HUES64 (cell line): Measurements from ENCODE around the gene NDUFS4.
"Not testable (repeated sequence)": the region's sequence is repeated elsewhere in the genome, so short reads cannot be mapped to it uniquely, and the experiment has no call there.

Source experiments
- H3K27ac ChIP-seq: 2 replicates; pipeline ENCODE4 v1.7.0; 2013; ENCODE audit warnings: low read depth, low read length, inconsistent platforms
- H3K27me3 ChIP-seq: 2 replicates; pipeline ENCODE4 v1.6.1; 2013; ENCODE audit warnings: mild to moderate bottlenecking, low read length; ENCODE audit not compliant: insufficient read depth
- H3K36me3 ChIP-seq: 2 replicates; pipeline ENCODE4 v1.6.1; 2013; ENCODE audit warnings: mild to moderate bottlenecking, low read length; ENCODE audit not compliant: insufficient read depth
- H3K4me1 ChIP-seq: 2 replicates; pipeline ENCODE4 v1.6.1; 2013; ENCODE audit warnings: mild to moderate bottlenecking, low read length, moderate library complexity; ENCODE audit not compliant: insufficient read depth
- H3K4me3 ChIP-seq: 2 replicates; pipeline ENCODE4 v1.5.1; 2013; ENCODE audit warnings: mild to moderate bottlenecking, low read length, moderate library complexity
- H3K9ac ChIP-seq: 2 replicates; pipeline ENCODE4 v1.6.1; 2013; ENCODE audit warnings: mild to moderate bottlenecking, low read depth, low read length
- H3K9me3 ChIP-seq: 2 replicates; pipeline ENCODE4 v1.6.1; 2013; ENCODE audit warnings: low read depth, low read length; ENCODE audit not compliant: insufficient read depth
- WGBS: fragments of 150-250, 120-280 bp; methylation state at CpG from one replicate; pipeline ENCODE4 v1.1.7; 2013; ENCODE audit warnings: missing lambda C conversion rate; 5-methylcytosine and 5-hydroxymethylcytosine counted together

NDUFS4 gene

GRCh38 chr5:53603009-53603687 lies 42.7 kb downstream of the NDUFS4 start:
- H3K27ac ChIP-seq: no peak overlapping the region
- H3K36me3 ChIP-seq: peaks cover 44% of the 10 kb centered on the region
- peaks cover 8% of the 10 kb centered on the region; the same call in 1 of the 2 replicates for H3K9me3 ChIP-seq
- no peak overlapping the region for H3K9ac ChIP-seq
- no peaks in the 10 kb centered on the region for H3K4me1 ChIP-seq
- H3K27me3 ChIP-seq: no peaks in the 10 kb centered on the region
- 91% methylated on average over 6 of the region's 6 CpGs for WGBS
- H3K4me3 ChIP-seq: no peak overlapping the region

GRCh38 chr5:53604309-53604708 lies 43.9 kb downstream of the NDUFS4 start:
- WGBS: 90% methylated on average over 2 of the region's 2 CpGs
- H3K9me3 ChIP-seq: 0 out of 2 replicates have a peak, but pooled peaks cover 2% of the 10 kb centered on the region

GRCh38 chr5:53607886-53608285 lies 47.4 kb downstream of the NDUFS4 start:
- Histone ChIP-seq H3K27ac (no peak overlapping the region), H3K27me3 (no peaks in the 10 kb centered on the region), H3K4me3 (no peak overlapping the region), H3K4me1 (peaks cover 19% of the 10 kb centered on the region), H3K36me3 (peaks cover 46% of the 10 kb centered on the region), H3K9ac (no peak overlapping the region), H3K9me3 (no peaks in the 10 kb centered on the region)
- 100% methylated on average over 2 of the region's 2 CpGs for WGBS

More at GRCh38 chr5:53604309-53604708, 43.9 kb downstream of the NDUFS4 start:
- Histone ChIP-seq H3K9ac (no peak overlapping the region), H3K4me1 (no peaks in the 10 kb centered on the region), H3K27ac (no peak overlapping the region), H3K36me3 (peaks cover 46% of the 10 kb centered on the region), H3K4me3 (no peak overlapping the region), H3K27me3 (no peaks in the 10 kb centered on the region)

- not testable (repeated sequence) for H3K9me3 ChIP-seq, H3K4me3 ChIP-seq, H3K27me3 ChIP-seq, H3K27ac ChIP-seq, H3K9ac ChIP-seq
- peaks cover 28% of the 10 kb centered on the region for H3K4me1 ChIP-seq
- WGBS: 100% methylated on average over 4 of the region's 4 CpGs
- peaks cover 38% of the 10 kb centered on the region for H3K36me3 ChIP-seq
Measured at GRCh38 chr5:53608897-53609296, 48.5 kb downstream of the NDUFS4 start.

GRCh38 chr5:53613061-53613460 lies 52.6 kb downstream of the NDUFS4 start:
- no peak overlapping the region for H3K27ac ChIP-seq
- H3K9me3 ChIP-seq: no peaks in the 10 kb centered on the region
- H3K27me3 ChIP-seq: no peaks in the 10 kb centered on the region
- peaks cover 38% of the 10 kb centered on the region for H3K4me1 ChIP-seq
- no peak overlapping the region for H3K9ac ChIP-seq
- WGBS: 77% methylated on average over 2 of the region's 3 CpGs
- peaks cover 6% of the 10 kb centered on the region for H3K36me3 ChIP-seq
- H3K4me3 ChIP-seq: no peak overlapping the region

- no peak overlapping the region for H3K9ac ChIP-seq
- H3K4me3 ChIP-seq: no peak overlapping the region
- H3K27me3 ChIP-seq: no peaks in the 10 kb centered on the region
- peaks cover 38% of the 10 kb centered on the region for H3K4me1 ChIP-seq
- no peaks in the 10 kb centered on the region for H3K9me3 ChIP-seq
- peaks cover 1% of the 10 kb centered on the region; the same call in 1 of the 2 replicates for H3K36me3 ChIP-seq
- no peak overlapping the region for H3K27ac ChIP-seq
Measured at GRCh38 chr5:53613536-53613935, 53.1 kb downstream of the NDUFS4 start.

GRCh38 chr5:53614376-53614885 lies 54.0 kb downstream of the NDUFS4 start:
- H3K9ac ChIP-seq: no peak overlapping the region
- 44% methylated on average over 2 of the region's 2 CpGs for WGBS
- no peak overlapping the region for H3K27ac ChIP-seq
- H3K4me3 ChIP-seq: no peak overlapping the region
- no peaks in the 10 kb centered on the region for H3K27me3 ChIP-seq
- H3K36me3 ChIP-seq: no peaks in the 10 kb centered on the region
- H3K9me3 ChIP-seq: no peaks in the 10 kb centered on the region
- H3K4me1 ChIP-seq: peaks cover 38% of the 10 kb centered on the region

- no peak overlapping the region for H3K9ac ChIP-seq
- no peak overlapping the region for H3K27ac ChIP-seq
- H3K36me3 ChIP-seq: no peaks in the 10 kb centered on the region
- no peaks in the 10 kb centered on the region for H3K27me3 ChIP-seq
- H3K4me1 ChIP-seq: peaks cover 27% of the 10 kb centered on the region
- 90% methylated on average over 3 of the region's 3 CpGs for WGBS
- no peak overlapping the region for H3K4me3 ChIP-seq
- no peaks in the 10 kb centered on the region for H3K9me3 ChIP-seq
Measured at GRCh38 chr5:53616939-53617549, 56.6 kb downstream of the NDUFS4 start.

GRCh38 chr5:53631251-53631650 lies 70.8 kb downstream of the NDUFS4 start:
- 89% methylated on average over 6 of the region's 6 CpGs for WGBS

GRCh38 chr5:53642061-53642460 lies 81.6 kb downstream of the NDUFS4 start:
- no peak overlapping the region; the same call in 1 of the 2 replicates for H3K9ac ChIP-seq
- WGBS: 22% methylated on average over 3 of the region's 3 CpGs
- H3K9me3 ChIP-seq: no peaks in the 10 kb centered on the region
- H3K27ac ChIP-seq: peak overlapping the region; percentile 75; the same call in 1 of the 2 replicates
- no peak overlapping the region for H3K4me3 ChIP-seq
- no peaks in the 10 kb centered on the region for H3K27me3 ChIP-seq
- peaks cover 71% of the 10 kb centered on the region for H3K4me1 ChIP-seq
- peaks cover 5% of the 10 kb centered on the region; the same call in 1 of the 2 replicates for H3K36me3 ChIP-seq

More at GRCh38 chr5:53631251-53631650, 70.8 kb downstream of the NDUFS4 start:
- Histone ChIP-seq H3K4me1 (peaks cover 14% of the 10 kb centered on the region), H3K4me3 (no peak overlapping the region), H3K9me3 (peaks cover 20% of the 10 kb centered on the region), H3K27me3 (no peaks in the 10 kb centered on the region), H3K36me3 (peaks cover 13% of the 10 kb centered on the region), H3K27ac (no peak overlapping the region), H3K9ac (no peak overlapping the region)

GRCh38 chr5:53643445-53643844 lies 83.0 kb downstream of the NDUFS4 start:
- WGBS: 44% methylated on average over 4 of the region's 4 CpGs
- no peak overlapping the region for H3K9ac ChIP-seq
- no peaks in the 10 kb centered on the region for H3K27me3 ChIP-seq
- H3K4me3 ChIP-seq: no peak overlapping the region
- peaks cover 65% of the 10 kb centered on the region for H3K4me1 ChIP-seq
- H3K9me3 ChIP-seq: no peaks in the 10 kb centered on the region
- peaks cover 16% of the 10 kb centered on the region for H3K36me3 ChIP-seq
- H3K27ac ChIP-seq: peak overlapping the region; percentile 11; the same call in 1 of the 2 replicates
